ENCODE results near the gene PARD3. TPM values are rescaled to one million over a fixed set of nuclear protein-coding genes. Genes with fewer than 3 reads are reported as not detected.

PARD3 gene
- total and polyA plus RNA-seq, 2 donors (not counting 3 experiments of a cell fraction or from before 2014, with no cell fraction given), result 7.3 to 24.1 TPM

DNA sequence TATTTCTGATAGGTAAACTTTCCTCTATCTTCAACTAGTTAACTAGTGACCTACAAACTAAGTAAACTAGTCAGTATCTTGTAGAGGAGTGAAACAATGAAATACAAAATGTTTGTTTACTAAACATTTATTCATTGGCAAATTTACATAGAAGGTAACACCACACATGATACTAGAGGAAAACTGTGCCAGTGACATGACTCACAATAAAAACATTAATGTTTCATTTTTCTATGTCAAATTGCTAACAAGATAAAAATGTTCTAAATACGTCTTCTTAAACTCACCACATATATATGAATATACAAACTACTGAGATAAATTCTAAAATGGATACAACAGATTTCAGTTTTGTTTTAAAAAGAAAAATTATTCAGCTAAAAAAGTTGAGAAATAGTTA is 471.3 kb downstream of the PARD3 start:
- POLR2A ChIA-PET, result no interaction called here
- Histone ChIP-seq H3K4me2 (ENCODE audit: insufficient read depth, low read length) (peak overlapping the region; percentile 38), H4K20me1 (replicated peaks; ENCODE audit: control insufficient read depth, extremely low read depth, insufficient read depth, low read length) (no peaks in the 10 kb centered on the region), H3K36me3 (ENCODE audit: control insufficient read depth in 2 of 2, extremely low read depth in 1 of 2, insufficient read depth in 2 of 2, low read length in 2 of 2) (no peaks in the 10 kb centered on the region), H3K9ac (replicated peaks; ENCODE audit: extremely low read depth, insufficient read depth, low read length) (no peak overlapping the region), H3K9me3 (replicated peaks; ENCODE audit: control insufficient read depth, insufficient read depth, low read length) (no peaks in the 10 kb centered on the region), H3K27me3 (ENCODE audit: control insufficient read depth in 2 of 2, insufficient read depth in 2 of 2, low read length in 2 of 2) (no peaks in the 10 kb centered on the region), H3K4me3 (replicated peaks in 1 of 3; ENCODE audit: insufficient read depth in 1 of 3, low read depth in 1 of 3, low read length in 3 of 3) (no peak overlapping the region), H3K27ac (ENCODE audit: insufficient read depth, low read depth, low read length) (no peak overlapping the region), H3K4me1 (ENCODE audit: control insufficient read depth, extremely low read depth, insufficient read depth, low read length) (peaks cover 27% of the 10 kb centered on the region), H2AFZ (ENCODE audit: low read depth, low read length) (no peak overlapping the region), H3K79me2 (ENCODE audit: control insufficient read depth, insufficient read depth, low read length) (no peaks in the 10 kb centered on the region), H3K9me1 (replicated peaks; ENCODE audit: control insufficient read depth, extremely low read depth, insufficient read depth, low read length) (no peaks in the 10 kb centered on the region)
- DNase-seq (ENCODE audit: low read depth, low spot score) (peak; percentile 43), FAIRE-seq (no peak)
- CTCF ChIA-PET, result interaction anchor here (1.0 kb wide), 1 partner anchor 27 kb away, joined by 3 read pairs; no protein-coding TSS in a partner anchor
- intact Hi-C loops (cut with micrococcal nuclease) (loop anchor here (5.0 kb wide), 1 partner anchor 184 kb away; no protein-coding TSS in a partner anchor), dilution Hi-C loops (cut with MboI; ENCODE audit: extremely low pct_ligation_motif_present, low sequenced_read_pairs) (no loop called here)
- peak; percentile 21 for TF ChIP-seq JUN (IDR thresholded peaks at IDR 0.05; ENCODE audit: borderline replicate concordance, insufficient read depth, insufficient read length, low read depth)
- TF ChIP-seq GATA2 (IDR thresholded peaks at IDR 0.05; ENCODE audit: insufficient read depth, insufficient read length, low read depth, low read length), result no peak
- TF ChIP-seq, protein P1, sequence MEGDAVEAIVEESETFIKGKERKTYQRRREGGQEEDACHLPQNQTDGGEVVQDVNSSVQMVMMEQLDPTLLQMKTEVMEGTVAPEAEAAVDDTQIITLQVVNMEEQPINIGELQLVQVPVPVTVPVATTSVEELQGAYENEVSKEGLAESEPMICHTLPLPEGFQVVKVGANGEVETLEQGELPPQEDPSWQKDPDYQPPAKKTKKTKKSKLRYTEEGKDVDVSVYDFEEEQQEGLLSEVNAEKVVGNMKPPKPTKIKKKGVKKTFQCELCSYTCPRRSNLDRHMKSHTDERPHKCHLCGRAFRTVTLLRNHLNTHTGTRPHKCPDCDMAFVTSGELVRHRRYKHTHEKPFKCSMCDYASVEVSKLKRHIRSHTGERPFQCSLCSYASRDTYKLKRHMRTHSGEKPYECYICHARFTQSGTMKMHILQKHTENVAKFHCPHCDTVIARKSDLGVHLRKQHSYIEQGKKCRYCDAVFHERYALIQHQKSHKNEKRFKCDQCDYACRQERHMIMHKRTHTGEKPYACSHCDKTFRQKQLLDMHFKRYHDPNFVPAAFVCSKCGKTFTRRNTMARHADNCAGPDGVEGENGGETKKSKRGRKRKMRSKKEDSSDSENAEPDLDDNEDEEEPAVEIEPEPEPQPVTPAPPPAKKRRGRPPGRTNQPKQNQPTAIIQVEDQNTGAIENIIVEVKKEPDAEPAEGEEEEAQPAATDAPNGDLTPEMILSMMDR (IDR thresholded peaks at IDR 0.05; ENCODE audit: extremely low read depth in 1 of 2, insufficient read depth in 1 of 2, low read depth in 1 of 2, low read length in 2 of 2), result no peak
- no peak for TF ChIP-seq FOS (IDR thresholded peaks at IDR 0.05; ENCODE audit: borderline replicate concordance, insufficient read depth, low read length)
- TF ChIP-seq EZH2 (IDR thresholded peaks at IDR 0.05; ENCODE audit: borderline replicate concordance, low read depth, low read length, severe bottlenecking), result no peak
- no peak for TF ChIP-seq POLR2AphosphoS5 (IDR thresholded peaks at IDR 0.05; ENCODE audit: insufficient read depth, low read depth, low read length)
- no TSS peak for BruUV-seq (replicated peaks)
